HEK293 (cell line): ENCODE data around the gene TACC2.

Experiments used
- TCF7L2 ChIP-seq: IDR thresholded peaks from 2 replicates; pipeline ENCODE4 v1.6.1; 2011; ENCODE audit warnings: low read depth, mild to moderate bottlenecking, inconsistent platforms, low read length, moderate library complexity, borderline replicate concordance
- TF ChIP-seq, protein P1 (sequence below): fragments of 450-650 bp; formaldehyde crosslinking; IDR thresholded peaks from 2 replicates; pipeline ENCODE4 v1.5.1; 2016; ENCODE audit warnings: missing biosample characterization, missing genetic modification characterization
- TF ChIP-seq, protein P2 (sequence below): fragments of 450-650 bp; formaldehyde crosslinking; IDR thresholded peaks from 2 replicates; pipeline ENCODE4 v1.5.1; 2016; ENCODE audit warnings: missing biosample characterization, missing genetic modification characterization
- TF ChIP-seq, protein P3 (sequence below): fragments of 450-650 bp; formaldehyde crosslinking; IDR thresholded peaks from 2 replicates; pipeline ENCODE4 v1.5.1; 2016; ENCODE audit warnings: missing biosample characterization, missing genetic modification characterization

DNA sequence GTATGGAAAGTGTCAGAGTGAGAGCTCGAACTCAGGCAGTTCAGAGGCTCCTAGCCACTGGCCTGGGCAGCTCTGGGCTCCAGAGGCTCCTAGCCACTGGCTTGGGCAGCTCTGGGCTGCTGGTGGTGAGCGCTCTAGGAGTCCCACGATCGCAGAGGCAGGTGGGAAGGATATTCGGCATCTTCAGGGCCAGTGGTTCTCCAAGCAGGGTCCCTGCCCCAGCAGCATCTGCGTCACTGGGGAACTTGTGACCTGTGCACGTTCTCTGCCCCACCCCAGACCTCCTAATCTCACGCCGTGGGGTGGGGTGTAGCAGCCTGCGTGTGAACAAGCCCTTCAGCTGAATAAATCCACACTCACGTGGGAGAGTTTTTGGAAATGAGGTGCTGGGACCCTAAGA lies 256.9 kb downstream of the TACC2 start:
- TF ChIP-seq, protein P1, sequence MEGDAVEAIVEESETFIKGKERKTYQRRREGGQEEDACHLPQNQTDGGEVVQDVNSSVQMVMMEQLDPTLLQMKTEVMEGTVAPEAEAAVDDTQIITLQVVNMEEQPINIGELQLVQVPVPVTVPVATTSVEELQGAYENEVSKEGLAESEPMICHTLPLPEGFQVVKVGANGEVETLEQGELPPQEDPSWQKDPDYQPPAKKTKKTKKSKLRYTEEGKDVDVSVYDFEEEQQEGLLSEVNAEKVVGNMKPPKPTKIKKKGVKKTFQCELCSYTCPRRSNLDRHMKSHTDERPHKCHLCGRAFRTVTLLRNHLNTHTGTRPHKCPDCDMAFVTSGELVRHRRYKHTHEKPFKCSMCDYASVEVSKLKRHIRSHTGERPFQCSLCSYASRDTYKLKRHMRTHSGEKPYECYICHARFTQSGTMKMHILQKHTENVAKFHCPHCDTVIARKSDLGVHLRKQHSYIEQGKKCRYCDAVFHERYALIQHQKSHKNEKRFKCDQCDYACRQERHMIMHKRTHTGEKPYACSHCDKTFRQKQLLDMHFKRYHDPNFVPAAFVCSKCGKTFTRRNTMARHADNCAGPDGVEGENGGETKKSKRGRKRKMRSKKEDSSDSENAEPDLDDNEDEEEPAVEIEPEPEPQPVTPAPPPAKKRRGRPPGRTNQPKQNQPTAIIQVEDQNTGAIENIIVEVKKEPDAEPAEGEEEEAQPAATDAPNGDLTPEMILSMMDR (tag by site-specific recombination), result no peak
- TF ChIP-seq, protein P2, sequence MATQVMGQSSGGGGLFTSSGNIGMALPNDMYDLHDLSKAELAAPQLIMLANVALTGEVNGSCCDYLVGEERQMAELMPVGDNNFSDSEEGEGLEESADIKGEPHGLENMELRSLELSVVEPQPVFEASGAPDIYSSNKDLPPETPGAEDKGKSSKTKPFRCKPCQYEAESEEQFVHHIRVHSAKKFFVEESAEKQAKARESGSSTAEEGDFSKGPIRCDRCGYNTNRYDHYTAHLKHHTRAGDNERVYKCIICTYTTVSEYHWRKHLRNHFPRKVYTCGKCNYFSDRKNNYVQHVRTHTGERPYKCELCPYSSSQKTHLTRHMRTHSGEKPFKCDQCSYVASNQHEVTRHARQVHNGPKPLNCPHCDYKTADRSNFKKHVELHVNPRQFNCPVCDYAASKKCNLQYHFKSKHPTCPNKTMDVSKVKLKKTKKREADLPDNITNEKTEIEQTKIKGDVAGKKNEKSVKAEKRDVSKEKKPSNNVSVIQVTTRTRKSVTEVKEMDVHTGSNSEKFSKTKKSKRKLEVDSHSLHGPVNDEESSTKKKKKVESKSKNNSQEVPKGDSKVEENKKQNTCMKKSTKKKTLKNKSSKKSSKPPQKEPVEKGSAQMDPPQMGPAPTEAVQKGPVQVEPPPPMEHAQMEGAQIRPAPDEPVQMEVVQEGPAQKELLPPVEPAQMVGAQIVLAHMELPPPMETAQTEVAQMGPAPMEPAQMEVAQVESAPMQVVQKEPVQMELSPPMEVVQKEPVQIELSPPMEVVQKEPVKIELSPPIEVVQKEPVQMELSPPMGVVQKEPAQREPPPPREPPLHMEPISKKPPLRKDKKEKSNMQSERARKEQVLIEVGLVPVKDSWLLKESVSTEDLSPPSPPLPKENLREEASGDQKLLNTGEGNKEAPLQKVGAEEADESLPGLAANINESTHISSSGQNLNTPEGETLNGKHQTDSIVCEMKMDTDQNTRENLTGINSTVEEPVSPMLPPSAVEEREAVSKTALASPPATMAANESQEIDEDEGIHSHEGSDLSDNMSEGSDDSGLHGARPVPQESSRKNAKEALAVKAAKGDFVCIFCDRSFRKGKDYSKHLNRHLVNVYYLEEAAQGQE (tag by site-specific recombination), result no peak
- no peak for TF ChIP-seq TCF7L2
- TF ChIP-seq, protein P3, sequence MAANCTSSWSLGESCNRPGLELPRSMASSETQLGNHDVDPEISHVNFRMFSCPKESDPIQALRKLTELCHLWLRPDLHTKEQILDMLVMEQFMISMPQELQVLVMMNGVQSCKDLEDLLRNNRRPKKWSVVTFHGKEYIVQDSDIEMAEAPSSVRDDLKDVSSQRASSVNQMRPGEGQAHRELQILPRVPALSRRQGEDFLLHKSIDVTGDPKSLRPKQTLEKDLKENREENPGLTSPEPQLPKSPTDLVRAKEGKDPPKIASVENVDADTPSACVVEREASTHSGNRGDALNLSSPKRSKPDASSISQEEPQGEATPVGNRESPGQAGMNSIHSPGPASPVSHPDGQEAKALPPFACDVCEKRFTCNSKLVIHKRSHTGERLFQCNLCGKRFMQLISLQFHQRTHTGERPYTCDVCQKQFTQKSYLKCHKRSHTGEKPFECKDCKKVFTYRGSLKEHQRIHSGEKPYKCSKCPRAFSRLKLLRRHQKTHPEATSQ (tag by site-specific recombination), result no peak
